OCI-LY7 (cell line): ENCODE measurements around the gene MVD. TPM values are rescaled to one million over a fixed set of nuclear protein-coding genes. Genes with fewer than 3 reads are reported as not detected.

Experiments
- Bru-seq: library from RNA; stranded (reverse); fragments of 400-500 nt; gene quantifications from one replicate; lab custom pipeline; 2021; lab: Mats Ljungman, UMichigan
- BruChase-seq, 2 experiments: library from RNA; stranded (reverse); fragments of 400-500 nt; gene quantifications; one replicate each; lab custom pipeline; 2021; lab: Mats Ljungman, UMichigan
- BruUV-seq: library from RNA; stranded (reverse); fragments of 400-500 nt; replicated peaks from 2 replicates; lab custom pipeline; 2021; lab: Mats Ljungman, UMichigan
- CTCF ChIA-PET: fragments of 300-600 bp; sonication (Branson Sonifier 250); formaldehyde crosslinking; loops from one replicate; lab custom pipeline; 2022; ENCODE audit warnings: antibody characterized with exemption; ENCODE audit not compliant: unreplicated experiment; lab: Charles Lee
- POLR2A ChIA-PET: fragments of 300-600 bp; sonication (Branson Sonifier 250); formaldehyde crosslinking; loops from one replicate; lab custom pipeline; 2022; ENCODE audit warnings: antibody characterized with exemption; lab: Charles Lee
- DNase-seq: peaks from one replicate; pipeline ENCODE4 v3.0.0-alpha.2; 2015; ENCODE audit warnings: low spot score
- H2AFZ ChIP-seq: fragments of 200-600 bp; sonication (generic), shearing (Covaris generic); 2 replicates; pipeline ENCODE4 v1.6.1; 2014; ENCODE audit warnings: mild to moderate bottlenecking, antibody characterized with exemption, low read length, moderate library complexity
- H3K27ac ChIP-seq: fragments of 200-600 bp; sonication (generic); 2 replicates; pipeline ENCODE4 v1.5.1; 2014; ENCODE audit warnings: mixed run types, low read depth, mild to moderate bottlenecking, moderate library complexity, low read length, inconsistent platforms; ENCODE audit not compliant: poor library complexity, severe bottlenecking
- H3K36me3 ChIP-seq: fragments of 200-600 bp; sonication (generic); 2 replicates; pipeline ENCODE4 v1.6.1; 2014; ENCODE audit warnings: mild to moderate bottlenecking, antibody characterized with exemption, low read length, moderate library complexity, mixed read lengths; ENCODE audit not compliant: insufficient read depth
- H3K4me1 ChIP-seq: fragments of 200-600 bp; sonication (generic); 2 replicates; pipeline ENCODE4 v1.5.1; 2014; ENCODE audit warnings: mild to moderate bottlenecking, low read length; ENCODE audit not compliant: insufficient read depth, poor library complexity, severe bottlenecking
- H3K4me2 ChIP-seq: fragments of 200-600 bp; sonication (generic); 2 replicates; pipeline ENCODE4 v1.6.1; 2014; ENCODE audit warnings: mild to moderate bottlenecking, low read length
- H3K4me3 ChIP-seq: fragments of 200-600 bp; sonication (generic); 2 replicates; pipeline ENCODE4 v1.5.1; 2014; ENCODE audit warnings: mild to moderate bottlenecking, low read depth, low read length; ENCODE audit not compliant: poor library complexity, severe bottlenecking
- H3K79me2 ChIP-seq: fragments of 200-600 bp; sonication (generic); 2 replicates; pipeline ENCODE4 v1.6.1; 2016; ENCODE audit warnings: low read depth, mild to moderate bottlenecking, low read length, moderate library complexity, mixed read lengths; ENCODE audit not compliant: insufficient read depth
- H3K9me2 ChIP-seq: fragments of 200-600 bp; sonication (generic); 2 replicates; pipeline ENCODE4 v1.6.1; 2016; ENCODE audit warnings: mild to moderate bottlenecking, low read length, mixed read lengths; ENCODE audit not compliant: insufficient read depth
- H3K9me3 ChIP-seq: fragments of 200-600 bp; sonication (generic); 2 replicates; pipeline ENCODE4 v1.6.1; 2014; ENCODE audit warnings: mild to moderate bottlenecking, mixed run types, low read length, mixed read lengths
- H4K20me1 ChIP-seq: fragments of 200-600 bp; sonication (generic); 2 replicates; pipeline ENCODE4 v1.6.1; 2014; ENCODE audit warnings: mild to moderate bottlenecking, antibody characterized with exemption, low read length, moderate library complexity, mixed read lengths; ENCODE audit not compliant: insufficient read depth
- CTCF ChIP-seq: fragments of 200-600 bp; sonication (generic); conservative IDR thresholded peaks from 2 replicates; pipeline ENCODE4 v1.5.1; 2014; ENCODE audit warnings: mild to moderate bottlenecking, antibody characterized with exemption, low read length, moderate library complexity, mixed read lengths
- EZH2phosphoT487 ChIP-seq: fragments of 200-600 bp; sonication (generic); IDR thresholded peaks from 2 replicates; pipeline ENCODE4 v1.6.1; 2018; ENCODE audit warnings: low read depth, borderline replicate concordance, mild to moderate bottlenecking, mixed run types, antibody characterized with exemption, low read length, moderate library complexity, mixed read lengths
- intact Hi-C: fragments of 100-400 bp; cut with micrococcal nuclease; formaldehyde crosslinking; loops from one replicate; pipeline ENCODE4 v1.10.0; 2022; ENCODE audit not compliant: unreplicated experiment
- long read RNA-seq: library from polyadenylated mRNA; stranded (forward); transcript quantifications from one replicate; pipeline ENCODE4 v2.0.0, GENCODE V29; 2022
- total RNA-seq, 2 experiments: library from RNA; depleted of rRNA in 1 of 2; stranded (reverse); fragments of >200 nt in 1 of 2; shearing (Covaris generic) in 1 of 2; gene quantifications; 2 replicates each; pipeline ENCODE4 v1.2.3, GENCODE V29; 2014 to 2022

MVD gene
- total RNA-seq (2014; rRNA removed; shearing (Covaris generic)) = 65.6 and 74.4 TPM in 2 replicates
- total RNA-seq (2022) = 136 and 158 TPM in 2 replicates
- percentile 67 among the genes with signal in this experiment for Bru-seq, nascent RNA
- BruChase-seq, experiment 1, labeled RNA remaining after a 6-hour chase = percentile 84 among the genes with signal in this experiment
- percentile 88 among the genes with signal in this experiment for BruChase-seq, experiment 2, labeled RNA remaining after a 2-hour chase
- long read RNA-seq, transcript MVD-204 (2 exons, 217 nt) = minor isoform, 20 of 209 reads
- long read RNA-seq, transcript MVD-201 (10 exons, 1,823 nt) = major isoform, 84 of 209 reads
- long read RNA-seq, transcript MVD-205 (2 exons, 537 nt) = minor isoform, 8 of 209 reads
- long read RNA-seq, transcript MVD-209 (6 exons, 2,352 nt) = minor isoform, 5 of 209 reads
- long read RNA-seq, partial matches to known transcripts = 17 of 209 reads
- long read RNA-seq, other reads (novel, unspliced or antisense) = 74 of 209 reads

GRCh38 chr16:88662843-88663606 lies at the start of gene MVD:
Gene MVD, minus strand, starts transcription at chr16:88663091. Its CDS starts 11 bp downstream, at chr16:88663080.
- peak within 1 kb of the TSS; percentile 88 for H3K27ac ChIP-seq
- H3K9me2 ChIP-seq = no peaks in the 10 kb centered on the region
- peaks cover 12% of the 10 kb centered on the region; the same call in 1 of the 2 replicates for H3K36me3 ChIP-seq
- H4K20me1 ChIP-seq = no peaks in the 10 kb centered on the region
- H3K9me3 ChIP-seq = no peaks in the 10 kb centered on the region
- peak; percentile 99 for DNase-seq
- H3K4me3 ChIP-seq = peak within 1 kb of the TSS; percentile 86
- H2AFZ ChIP-seq = peak within 1 kb of the TSS; percentile 13; the same call in 1 of the 2 replicates
- POLR2A ChIA-PET = interaction anchor here (0.7 to 1.0 kb wide), 2 partner anchors 10 to 1175 kb away, joined by 3 to 9 read pairs; no protein-coding TSS in a partner anchor
- peaks cover 37% of the 10 kb centered on the region; the same call in 1 of the 2 replicates for H3K79me2 ChIP-seq
- TF ChIP-seq EZH2phosphoT487 (no peak), CTCF (0 out of 2 replicates have a peak, but pooled peaks have one; percentile 22)
- peak within 1 kb of the TSS; percentile 83 for H3K4me2 ChIP-seq
- H3K4me1 ChIP-seq = peaks cover 31% of the 10 kb centered on the region
- BruUV-seq = no TSS peak
- CTCF ChIA-PET = interaction anchor here (0.5 to 1.4 kb wide), 2 partner anchors 22 to 105 kb away, joined by 3 read pairs; no protein-coding TSS in a partner anchor
- intact Hi-C loops = loop anchor here (1.0 to 10.0 kb wide), 5 partner anchors 12 to 208 kb away; partner anchors contain the start of genes CDT1, CYBA and ZFPM1

- intact Hi-C loops = no loop called here
- no peak overlapping the region for H3K4me2 ChIP-seq
- peaks cover 12% of the 10 kb centered on the region for H3K4me1 ChIP-seq
- ChIA-PET POLR2A (interaction anchor here (0.9 kb wide), 1 partner anchor 571 kb away, joined by 3 read pairs; no protein-coding TSS in a partner anchor), CTCF (no interaction called here)
- H3K9me2 ChIP-seq = no peaks in the 10 kb centered on the region
- DNase-seq = no peak
- peaks cover 2% of the 10 kb centered on the region; the same call in 1 of the 2 replicates for H3K79me2 ChIP-seq
- H3K4me3 ChIP-seq = no peak overlapping the region
- H3K36me3 ChIP-seq = peaks cover 47% of the 10 kb centered on the region
- no peaks in the 10 kb centered on the region for H3K9me3 ChIP-seq
- no peaks in the 10 kb centered on the region for H4K20me1 ChIP-seq
- H3K27ac ChIP-seq = no peak overlapping the region
- TF ChIP-seq EZH2phosphoT487 = no peak
- TF ChIP-seq CTCF = no peak
- no TSS peak for BruUV-seq
- H2AFZ ChIP-seq = no peak overlapping the region
Measured at GRCh38 chr16:88712362-88712979, 49.6 kb upstream of the MVD start.
